HTERT RPE-1 (cell line): ENCODE data around the gene LTO1.

Experiments
- in situ Hi-C: fragments of 300-500 bp; cut with MboI; formaldehyde crosslinking; loops from 4 replicates; pipeline ENCODE4 v1.14.3; 2020; ENCODE audit warnings: low sequenced_read_pairs

The LTO1 gene

GRCh38 chr11:69647761-69648497 is 27.2 kb downstream of the LTO1 start:
- in situ Hi-C loops: no loop called here

GRCh38 chr11:69647390-69647748 is 27.8 kb downstream of the LTO1 start:
- in situ Hi-C loops: no loop called here

GRCh38 chr11:69646493-69647389 is 28.4 kb downstream of the LTO1 start:
- in situ Hi-C loops: no loop called here

- in situ Hi-C loops: no loop called here
Observed at GRCh38 chr11:69645801-69646492, 29.2 kb downstream of the LTO1 start.

- in situ Hi-C loops: no loop called here
Observed at GRCh38 chr11:69644962-69645675, 30.0 kb downstream of the LTO1 start.

- in situ Hi-C loops: no loop called here
Observed at GRCh38 chr11:69644071-69644961, 30.8 kb downstream of the LTO1 start.

- in situ Hi-C loops: no loop called here
Observed at GRCh38 chr11:69643646-69644045, 31.5 kb downstream of the LTO1 start.

GRCh38 chr11:69642913-69643632 is 32.1 kb downstream of the LTO1 start:
- in situ Hi-C loops: no loop called here

GRCh38 chr11:69642549-69642912 is 32.6 kb downstream of the LTO1 start:
- in situ Hi-C loops: no loop called here

GRCh38 chr11:69641681-69642548 is 33.2 kb downstream of the LTO1 start:
- in situ Hi-C loops: no loop called here

GRCh38 chr11:69640995-69641581 is 34.1 kb downstream of the LTO1 start, which contains the start of gene CCND1:
CCND1 (plus strand) TSS chr11:69641156; CDS start chr11:69641314, 158 bp downstream.
- in situ Hi-C loops: no loop called here

GRCh38 chr11:69640260-69640994 is 34.7 kb downstream of the LTO1 start:
- in situ Hi-C loops: no loop called here

GRCh38 chr11:69639831-69640230 is 35.3 kb downstream of the LTO1 start:
- in situ Hi-C loops: no loop called here

GRCh38 chr11:69638941-69639681 is 36.0 kb downstream of the LTO1 start:
- in situ Hi-C loops: no loop called here

- in situ Hi-C loops: no loop called here
Observed at GRCh38 chr11:69637941-69638871, 36.9 kb downstream of the LTO1 start.
